ENCODE results near the gene RUBCNL. TPM values are rescaled to one million over a fixed set of nuclear protein-coding genes. Genes with fewer than 3 reads are reported as not detected.

RUBCNL gene
- total RNA-seq, 1 experiment from 2014 or later = not detected

GRCh38 chr13:46355901-46356590 lies 31.0 kb downstream of the RUBCNL start:
- Histone ChIP-seq H3K9me3 (ENCODE audit: low read length) (peaks cover 4% of the 10 kb centered on the region; the same call in 1 of the 2 replicates), H3K9ac (ENCODE audit: low read length) (no peak overlapping the region), H3K36me3 (ENCODE audit: low read depth, low read length) (no peaks in the 10 kb centered on the region), H3K9me2 (replicated peaks; ENCODE audit: low read length) (no peaks in the 10 kb centered on the region), H3F3A (ENCODE audit: low read length, unreplicated experiment) (no peaks in the 10 kb centered on the region), H3K27ac (ENCODE audit: low read length) (no peak overlapping the region), H3K4me3 (ENCODE audit: low read length) (no peak overlapping the region), H3K27me3 (ENCODE audit: low read length) (no peaks in the 10 kb centered on the region), H3K4me1 (ENCODE audit: insufficient read depth, low read length) (peaks cover 15% of the 10 kb centered on the region; the same call in 1 of the 2 replicates), H3K4me2 (ENCODE audit: low read length) (no peak overlapping the region), H2AFZ (ENCODE audit: low read length) (no peak overlapping the region), H3K79me2 (ENCODE audit: low read length) (no peaks in the 10 kb centered on the region), H4K20me1 (ENCODE audit: low read length) (no peaks in the 10 kb centered on the region)
- ChIA-PET POLR2A (ENCODE audit: unreplicated experiment) (no interaction called here), CTCF (no interaction called here)
- intact Hi-C loops (cut with micrococcal nuclease) = no loop called here
- TF ChIP-seq, protein P1, sequence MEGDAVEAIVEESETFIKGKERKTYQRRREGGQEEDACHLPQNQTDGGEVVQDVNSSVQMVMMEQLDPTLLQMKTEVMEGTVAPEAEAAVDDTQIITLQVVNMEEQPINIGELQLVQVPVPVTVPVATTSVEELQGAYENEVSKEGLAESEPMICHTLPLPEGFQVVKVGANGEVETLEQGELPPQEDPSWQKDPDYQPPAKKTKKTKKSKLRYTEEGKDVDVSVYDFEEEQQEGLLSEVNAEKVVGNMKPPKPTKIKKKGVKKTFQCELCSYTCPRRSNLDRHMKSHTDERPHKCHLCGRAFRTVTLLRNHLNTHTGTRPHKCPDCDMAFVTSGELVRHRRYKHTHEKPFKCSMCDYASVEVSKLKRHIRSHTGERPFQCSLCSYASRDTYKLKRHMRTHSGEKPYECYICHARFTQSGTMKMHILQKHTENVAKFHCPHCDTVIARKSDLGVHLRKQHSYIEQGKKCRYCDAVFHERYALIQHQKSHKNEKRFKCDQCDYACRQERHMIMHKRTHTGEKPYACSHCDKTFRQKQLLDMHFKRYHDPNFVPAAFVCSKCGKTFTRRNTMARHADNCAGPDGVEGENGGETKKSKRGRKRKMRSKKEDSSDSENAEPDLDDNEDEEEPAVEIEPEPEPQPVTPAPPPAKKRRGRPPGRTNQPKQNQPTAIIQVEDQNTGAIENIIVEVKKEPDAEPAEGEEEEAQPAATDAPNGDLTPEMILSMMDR (conservative IDR thresholded peaks at IDR 0.05; ENCODE audit: low read depth, low read length) = no peak
- no peak for TF ChIP-seq EZH2phosphoT487 (IDR thresholded peaks at IDR 0.05; ENCODE audit: borderline replicate concordance, low read length)
- TF ChIP-seq EZH2 (IDR thresholded peaks at IDR 0.05; ENCODE audit: low read length, unreplicated experiment) = no peak
- ATAC-seq (no peak), DNase-seq (no peak)
- BruUV-seq (replicated peaks) = no TSS peak

DNA sequence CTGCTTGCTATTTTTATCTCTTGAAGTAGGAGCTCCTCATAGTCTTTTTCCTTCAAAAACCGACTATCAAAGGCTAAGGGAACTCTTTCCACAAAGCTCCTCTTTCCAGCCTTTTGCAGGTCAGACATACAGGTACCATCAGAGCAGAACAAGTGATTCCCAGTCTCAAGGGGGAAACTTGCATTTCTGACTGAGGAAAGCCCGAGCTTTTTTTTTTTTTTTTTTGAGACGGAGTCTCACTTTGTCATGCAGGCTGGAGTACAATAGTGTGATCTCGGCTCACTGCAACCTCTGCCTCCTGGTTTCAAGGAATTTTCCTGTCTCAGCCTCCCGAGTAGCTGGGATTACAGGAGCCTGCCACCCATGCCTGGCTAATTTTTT lies 32.0 kb downstream of the RUBCNL start:
- no peaks in the 10 kb centered on the region for H3K27me3 ChIP-seq (ENCODE audit: low read length)
- no peaks in the 10 kb centered on the region for H3K9me2 ChIP-seq (replicated peaks; ENCODE audit: low read length)
- BruUV-seq (replicated peaks) = no TSS peak
- H3K4me3 ChIP-seq (ENCODE audit: low read length) = no peak overlapping the region
- H3K36me3 ChIP-seq (ENCODE audit: low read depth, low read length) = no peaks in the 10 kb centered on the region
- H3K79me2 ChIP-seq (ENCODE audit: low read length) = no peaks in the 10 kb centered on the region
- H3K4me2 ChIP-seq (ENCODE audit: low read length) = peak overlapping the region; percentile 69
- TF ChIP-seq, protein P1 (conservative IDR thresholded peaks at IDR 0.05; ENCODE audit: low read depth, low read length) = no peak
- TF ChIP-seq EZH2phosphoT487 (IDR thresholded peaks at IDR 0.05; ENCODE audit: borderline replicate concordance, low read length) (no peak), EZH2 (IDR thresholded peaks at IDR 0.05; ENCODE audit: low read length, unreplicated experiment) (no peak)
- ChIA-PET POLR2A (ENCODE audit: unreplicated experiment) (interaction anchor here (0.5 kb wide), 1 partner anchor 730 kb away, joined by 3 read pairs; no protein-coding TSS in a partner anchor), CTCF (no interaction called here)
- intact Hi-C loops (cut with micrococcal nuclease) = no loop called here
- peak; percentile 37 for ATAC-seq
- H3K9ac ChIP-seq (ENCODE audit: low read length) = peak overlapping the region; percentile 27; the same call in 1 of the 2 replicates
- H3F3A ChIP-seq (ENCODE audit: low read length, unreplicated experiment) = no peaks in the 10 kb centered on the region
- peak overlapping the region; percentile 80 for H3K27ac ChIP-seq (ENCODE audit: low read length)
- peaks cover 15% of the 10 kb centered on the region; the same call in 1 of the 2 replicates for H3K4me1 ChIP-seq (ENCODE audit: insufficient read depth, low read length)
- H3K9me3 ChIP-seq (ENCODE audit: low read length) = peaks cover 4% of the 10 kb centered on the region; the same call in 1 of the 2 replicates
- no peak for DNase-seq
- H2AFZ ChIP-seq (ENCODE audit: low read length) = no peak overlapping the region
- no peaks in the 10 kb centered on the region for H4K20me1 ChIP-seq (ENCODE audit: low read length)

Measured in PC-3 (cell line).